ENCODE results near the gene IFNGR1. TPM values are rescaled to one million over a fixed set of nuclear protein-coding genes. Genes with fewer than 3 reads are reported as not detected.

IFNGR1 gene
- total RNA-seq, 1 donor: 45.3 TPM

GRCh38 chr6:137175157-137175867, 43.9 kb downstream of the IFNGR1 start:
- no peak for DNase-seq (ENCODE audit: low read depth)
- no peak for TF ChIP-seq CTCF (IDR thresholded peaks at IDR 0.05; ENCODE audit: insufficient read depth, low read length)

GRCh38 chr6:137173501-137173900, 45.7 kb downstream of the IFNGR1 start, which contains the start of gene IL22RA2:
Gene IL22RA2, minus strand, starts transcription at chr6:137173644. Its CDS starts 11,895 bp downstream, at chr6:137161749.
- DNase-seq (ENCODE audit: low read depth): no peak
- TF ChIP-seq CTCF (IDR thresholded peaks at IDR 0.05; ENCODE audit: insufficient read depth, low read length): no peak
- no peak within 1 kb of the TSS for H3K4me3 ChIP-seq (ENCODE audit: low read depth, low read length)

More at GRCh38 chr6:137175157-137175867, 43.9 kb downstream of the IFNGR1 start:
- H3K4me3 ChIP-seq (ENCODE audit: low read depth, low read length): no peak overlapping the region

- no peak for DNase-seq (ENCODE audit: low read depth)
- no peak overlapping the region for H3K4me3 ChIP-seq (ENCODE audit: low read depth, low read length)
- TF ChIP-seq CTCF (IDR thresholded peaks at IDR 0.05; ENCODE audit: insufficient read depth, low read length): no peak
Measured at GRCh38 chr6:137172734-137173431, 46.3 kb downstream of the IFNGR1 start.

- no peak for DNase-seq (ENCODE audit: low read depth)
- TF ChIP-seq CTCF (IDR thresholded peaks at IDR 0.05; ENCODE audit: insufficient read depth, low read length): no peak
Measured at GRCh38 chr6:137171824-137172733, 47.1 kb downstream of the IFNGR1 start.

GRCh38 chr6:137171053-137171374, 48.2 kb downstream of the IFNGR1 start:
- DNase-seq (ENCODE audit: low read depth): no peak
- TF ChIP-seq CTCF (IDR thresholded peaks at IDR 0.05; ENCODE audit: insufficient read depth, low read length): no peak

More at GRCh38 chr6:137171824-137172733, 47.1 kb downstream of the IFNGR1 start:
- no peak overlapping the region for H3K4me3 ChIP-seq (ENCODE audit: low read depth, low read length)

GRCh38 chr6:137170266-137171052, 48.7 kb downstream of the IFNGR1 start:
- H3K4me3 ChIP-seq (ENCODE audit: low read depth, low read length): no peak overlapping the region
- DNase-seq (ENCODE audit: low read depth): no peak
- no peak for TF ChIP-seq CTCF (IDR thresholded peaks at IDR 0.05; ENCODE audit: insufficient read depth, low read length)

More at GRCh38 chr6:137171053-137171374, 48.2 kb downstream of the IFNGR1 start:
- H3K4me3 ChIP-seq (ENCODE audit: low read depth, low read length): no peak overlapping the region

All from fibroblast of the aortic adventitia (primary cell).